IMR-90 (cell line): ENCODE data around the gene FUT9. TPM values are rescaled to one million over a fixed set of nuclear protein-coding genes. Genes with fewer than 3 reads are reported as not detected.

ENCODE experiments used
- ATAC-seq: fragments of 200-7000 bp; cut with Tn5 transposase; 2 replicates; pipeline ENCODE4 v1.9.1; 2020; ENCODE audit warnings: low read depth, mild to moderate bottlenecking, moderate library complexity
- BruUV-seq: library from RNA; stranded (reverse); fragments of 400-500 nt; replicated peaks from 2 replicates; lab custom pipeline; 2021; lab: Mats Ljungman, UMichigan
- CTCF ChIA-PET: fragments of 300-600 bp; formaldehyde crosslinking; extraction: SDS; loops from one replicate; lab custom pipeline; 2021; ENCODE audit warnings: antibody characterized with exemption; lab: Yijun Ruan, JAX
- POLR2A ChIA-PET: fragments of 300-600 bp; sonication (Branson Sonifier 250); formaldehyde crosslinking; loops from one replicate; lab custom pipeline; 2022; ENCODE audit warnings: antibody characterized with exemption; ENCODE audit not compliant: unreplicated experiment; lab: Charles Lee
- DNase-seq: peaks from one replicate; pipeline ENCODE4 v3.0.0; 2013
- H2AFZ ChIP-seq: replicated peaks from 2 replicates; pipeline ENCODE3; 2013; ENCODE audit warnings: low read length, mild to moderate bottlenecking; ENCODE audit not compliant: poor library complexity
- H2AK5ac ChIP-seq: 2 replicates; pipeline ENCODE4 v1.6.1; 2013; ENCODE audit warnings: low read depth, low read length, inconsistent platforms
- H2AK9ac ChIP-seq: replicated peaks from 2 replicates; pipeline ENCODE3; 2013; ENCODE audit warnings: mild to moderate bottlenecking, low read depth, low read length, moderate library complexity; ENCODE audit not compliant: poor library complexity
- H2BK120ac ChIP-seq: 2 replicates; pipeline ENCODE4 v1.6.1; 2013; ENCODE audit warnings: low read depth, low read length, inconsistent platforms
- H2BK15ac ChIP-seq: 3 replicates; pipeline ENCODE4 v1.6.1; 2013; ENCODE audit warnings: low read depth, low read length, inconsistent platforms
- H2BK20ac ChIP-seq: 2 replicates; pipeline ENCODE4 v1.6.1; 2013; ENCODE audit warnings: low read depth, mild to moderate bottlenecking, inconsistent platforms, low read length, moderate library complexity
- H2BK5ac ChIP-seq: 2 replicates; pipeline ENCODE4 v1.6.1; 2013; ENCODE audit warnings: mild to moderate bottlenecking, low read depth, low read length, inconsistent platforms; ENCODE audit not compliant: poor library complexity, severe bottlenecking
- H3K14ac ChIP-seq: replicated peaks from 2 replicates; pipeline ENCODE4 v1.6.1; 2013; ENCODE audit warnings: low read depth, low read length, inconsistent platforms
- H3K18ac ChIP-seq: 2 replicates; pipeline ENCODE4 v1.6.1; 2013; ENCODE audit warnings: low read depth, low read length, control low read depth
- H3K23ac ChIP-seq: 2 replicates; pipeline ENCODE4 v1.6.1; 2013; ENCODE audit warnings: low read depth, low read length, inconsistent platforms
- H3K27ac ChIP-seq: 2 replicates; pipeline ENCODE4 v1.5.1; 2013; ENCODE audit warnings: mild to moderate bottlenecking, control low read depth, low read length; ENCODE audit not compliant: insufficient read depth
- H3K27me3 ChIP-seq: 2 replicates; pipeline ENCODE4 v1.6.1; 2013; ENCODE audit warnings: low read length; ENCODE audit not compliant: control insufficient read depth, insufficient read depth
- H3K36me3 ChIP-seq: 2 replicates; pipeline ENCODE4 v1.6.1; 2013; ENCODE audit warnings: low read length, mixed read lengths; ENCODE audit not compliant: control insufficient read depth, insufficient read depth
- H3K4ac ChIP-seq: 2 replicates; pipeline ENCODE4 v1.6.1; 2013; ENCODE audit warnings: low read depth, low read length, inconsistent platforms
- H3K4me1 ChIP-seq: 2 replicates; pipeline ENCODE4 v1.6.1; 2013; ENCODE audit warnings: low read length, mixed read lengths; ENCODE audit not compliant: control insufficient read depth, insufficient read depth
- H3K4me2 ChIP-seq: 2 replicates; pipeline ENCODE4 v1.6.1; 2013; ENCODE audit warnings: low read depth, mild to moderate bottlenecking, control low read depth, low read length, moderate library complexity
- H3K4me3 ChIP-seq: 2 replicates; pipeline ENCODE4 v1.5.1; 2013; ENCODE audit warnings: low read depth, mild to moderate bottlenecking, control low read depth, low read length, moderate library complexity; ENCODE audit not compliant: insufficient read depth
- H3K56ac ChIP-seq: 2 replicates; pipeline ENCODE4 v1.6.1; 2013; ENCODE audit warnings: low read length, inconsistent platforms; ENCODE audit not compliant: insufficient read depth; ENCODE audit errors: extremely low read depth
- H3K79me1 ChIP-seq, 2 experiments: 2 replicates each; pipeline ENCODE4 v1.6.1; 2013; ENCODE audit warnings: low read length in 2 of 2, inconsistent platforms in 1 of 2, low read depth in 1 of 2
- H3K9ac ChIP-seq: 2 replicates; pipeline ENCODE4 v1.6.1; 2013; ENCODE audit warnings: low read depth, low read length, control low read depth
- H3K9me1 ChIP-seq: 2 replicates; pipeline ENCODE4 v1.6.1; 2013; ENCODE audit warnings: low read length, inconsistent platforms; ENCODE audit not compliant: insufficient read depth
- H3K9me3 ChIP-seq: 2 replicates; pipeline ENCODE4 v1.6.1; 2013; ENCODE audit warnings: low read length; ENCODE audit not compliant: control insufficient read depth, insufficient read depth
- H4K20me1 ChIP-seq: 2 replicates; pipeline ENCODE4 v1.6.1; 2013; ENCODE audit warnings: low read length, inconsistent platforms; ENCODE audit not compliant: insufficient read depth
- H4K5ac ChIP-seq: 2 replicates; pipeline ENCODE4 v1.6.1; 2013; ENCODE audit warnings: mild to moderate bottlenecking, low read depth, low read length, control low read depth
- H4K8ac ChIP-seq, 2 experiments: 2 replicates each; pipeline ENCODE4 v1.6.1; 2013; ENCODE audit warnings: low read depth in 2 of 2, low read length in 2 of 2, control low read depth in 1 of 2, inconsistent platforms in 1 of 2
- H4K91ac ChIP-seq: 2 replicates; pipeline ENCODE4 v1.6.1; 2013; ENCODE audit warnings: low read depth, low read length, inconsistent platforms; ENCODE audit not compliant: insufficient read depth
- BHLHE40 ChIP-seq: fragments of 150-350 bp; IDR thresholded peaks from 2 replicates; pipeline ENCODE4 v1.6.1; 2016; ENCODE audit warnings: mild to moderate bottlenecking, low read depth, low read length
- CEBPB ChIP-seq: IDR thresholded peaks from 2 replicates; pipeline ENCODE4 v1.6.1; 2012; ENCODE audit warnings: low read depth, low read length, improper control_type of control experiment
- CHD1 ChIP-seq: IDR thresholded peaks from 2 replicates; pipeline ENCODE4 v1.6.1; 2012; ENCODE audit warnings: low read depth, low read length, improper control_type of control experiment
- CTCF ChIP-seq: conservative IDR thresholded peaks from 2 replicates; pipeline ENCODE4 v1.5.1; 2012; ENCODE audit warnings: mild to moderate bottlenecking, low read depth, low read length, improper control_type of control experiment
- ELK1 ChIP-seq: fragments of 150-350 bp; IDR thresholded peaks from 2 replicates; pipeline ENCODE4 v1.6.1; 2016; ENCODE audit warnings: low read depth, mild to moderate bottlenecking, low read length, moderate library complexity, borderline replicate concordance
- FOS ChIP-seq: fragments of 150-350 bp; IDR thresholded peaks from 2 replicates; pipeline ENCODE4 v1.6.1; 2016; ENCODE audit warnings: low read depth, low read length
- MAFK ChIP-seq: IDR thresholded peaks from 2 replicates; pipeline ENCODE4 v1.6.1; 2012; ENCODE audit warnings: low read depth, low read length, improper control_type of control experiment
- MAZ ChIP-seq: IDR thresholded peaks from 2 replicates; pipeline ENCODE4 v1.6.1; 2012; ENCODE audit warnings: low read depth, mild to moderate bottlenecking, low read length, improper control_type of control experiment, moderate library complexity, borderline replicate concordance
- MXI1 ChIP-seq: IDR thresholded peaks from 2 replicates; pipeline ENCODE4 v1.6.1; 2012; ENCODE audit warnings: low read depth, mild to moderate bottlenecking, low read length, moderate library complexity, borderline replicate concordance
- NFE2L2 ChIP-seq: fragments of 150-350 bp; IDR thresholded peaks from 2 replicates; pipeline ENCODE4 v1.6.1; 2016; ENCODE audit warnings: low read depth, mild to moderate bottlenecking, low read length
- POLR2A ChIP-seq: IDR thresholded peaks from 2 replicates; pipeline ENCODE4 v1.6.1; 2012; ENCODE audit warnings: mild to moderate bottlenecking, low read depth, low read length
- RAD21 ChIP-seq: IDR thresholded peaks from 2 replicates; pipeline ENCODE4 v1.6.1; 2012; ENCODE audit warnings: low read length, improper control_type of control experiment
- RCOR1 ChIP-seq: IDR thresholded peaks from 2 replicates; pipeline ENCODE4 v1.6.1; 2012; ENCODE audit warnings: mild to moderate bottlenecking, low read length, improper control_type of control experiment; ENCODE audit not compliant: insufficient replicate concordance
- RFX5 ChIP-seq: IDR thresholded peaks from 2 replicates; pipeline ENCODE4 v1.8.0; 2012; ENCODE audit warnings: low read depth, mild to moderate bottlenecking, low read length, moderate library complexity
- SMC3 ChIP-seq: fragments of 150-350 bp; IDR thresholded peaks from 2 replicates; pipeline ENCODE4 v1.6.1; 2016; ENCODE audit warnings: low read depth, mild to moderate bottlenecking, antibody characterized with exemption, low read length, moderate library complexity
- USF2 ChIP-seq: fragments of 150-350 bp; IDR thresholded peaks from 2 replicates; pipeline ENCODE4 v1.6.1; 2017; ENCODE audit warnings: mild to moderate bottlenecking, antibody characterized with exemption, low read length, low read depth
- WGBS, 2 experiments: methylation state at CpG; one replicate each; pipeline versions ENCODE4 v1.1.5 to v1.1.7; 2013; ENCODE audit warnings: missing lambda C conversion rate in 2 of 2; ENCODE audit not compliant: insufficient read length in 1 of 2; ENCODE audit errors: extremely low coverage in 2 of 2; 5-methylcytosine and 5-hydroxymethylcytosine counted together
- dilution Hi-C: fragments of 300-500 bp; cut with HindIII; formaldehyde crosslinking; loops from one replicate; pipeline ENCODE4 v1.14.3; 2018; ENCODE audit warnings: low sequenced_read_pairs; ENCODE audit not compliant: unreplicated experiment
- in situ Hi-C: fragments of 300-500 bp; cut with MboI; formaldehyde crosslinking; loops from 3 replicates; pipeline ENCODE4 v1.14.3; 2019; ENCODE audit warnings: low sequenced_read_pairs, inconsistent platforms, mixed read lengths
- intact Hi-C: fragments of 100-400 bp; cut with micrococcal nuclease; formaldehyde crosslinking; loops from 2 replicates; pipeline ENCODE4 v1.10.0; 2022
- polyA plus RNA-seq, 3 experiments: library from polyadenylated mRNA; depleted of rRNA; stranded (reverse); fragments of >200 nt; gene quantifications; 2 replicates each; pipeline ENCODE4 v1.2.3, GENCODE V29; 2012; ENCODE audit warnings: low replicate concordance in 1 of 3
- total RNA-seq: library from RNA; depleted of rRNA; stranded (reverse); fragments of >200 nt; gene quantifications from 2 replicates; pipeline ENCODE4 v1.2.3, GENCODE V29; 2012

The FUT9 gene
- total and polyA plus RNA-seq, 2 of the 4 experiments (the other 2 are of a cell fraction) = under 0.01 TPM; not detected in 1

- DNase-seq = no peak
- Histone ChIP-seq H3K23ac (no peak overlapping the region), H3K56ac (no peak overlapping the region), H3K27me3 (no peaks in the 10 kb centered on the region), H2BK15ac (no peak overlapping the region), H3K4me1 (no peaks in the 10 kb centered on the region), H3K79me1 (no peaks in the 10 kb centered on the region), H2AFZ (no peak overlapping the region), H3K9me1 (no peaks in the 10 kb centered on the region), H3K9ac (no peak overlapping the region), H2BK5ac (no peak overlapping the region), H3K4me2 (no peak overlapping the region), H4K8ac (no peak overlapping the region), H3K27ac (no peak overlapping the region), H2BK120ac (no peak overlapping the region), H3K9me3 (peaks cover 7% of the 10 kb centered on the region), H3K4ac (no peak overlapping the region), H2BK20ac (no peak overlapping the region), H4K91ac (no peak overlapping the region), H2AK5ac (no peak overlapping the region), H4K20me1 (no peaks in the 10 kb centered on the region), H3K14ac (no peak overlapping the region), H3K18ac (no peak overlapping the region), H4K5ac (no peak overlapping the region), H3K4me3 (no peak overlapping the region), H2AK9ac (no peak overlapping the region), H3K36me3 (no peaks in the 10 kb centered on the region)
- CTCF ChIA-PET = no interaction called here
- no TSS peak for BruUV-seq
- in situ Hi-C loops = no loop called here
- TF ChIP-seq CEBPB = no peak
- TF ChIP-seq USF2 = no peak
- no peak for TF ChIP-seq BHLHE40
- TF ChIP-seq MXI1 = no peak
- TF ChIP-seq RFX5 = no peak
- no peak for TF ChIP-seq ELK1
- TF ChIP-seq FOS = no peak
- no peak for TF ChIP-seq POLR2A
- TF ChIP-seq NFE2L2 = no peak
- no peak for TF ChIP-seq RCOR1
- TF ChIP-seq SMC3 = no peak
- TF ChIP-seq CHD1 = no peak
- TF ChIP-seq MAFK = no peak
- no peak for TF ChIP-seq MAZ
- no peak for TF ChIP-seq CTCF
- no peak for TF ChIP-seq RAD21
- POLR2A ChIA-PET = no interaction called here
- intact Hi-C loops = no loop called here
- no CpG with 5 or more reads among the region's 3 CpGs for WGBS, 2 experiments
- no peak for ATAC-seq
- dilution Hi-C loops = no loop called here
Observed at GRCh38 chr6:96237638-96238347, 222.0 kb downstream of the FUT9 start.
